Measurements from ENCODE around the gene TFAP2A.

The TFAP2A gene

DNA sequence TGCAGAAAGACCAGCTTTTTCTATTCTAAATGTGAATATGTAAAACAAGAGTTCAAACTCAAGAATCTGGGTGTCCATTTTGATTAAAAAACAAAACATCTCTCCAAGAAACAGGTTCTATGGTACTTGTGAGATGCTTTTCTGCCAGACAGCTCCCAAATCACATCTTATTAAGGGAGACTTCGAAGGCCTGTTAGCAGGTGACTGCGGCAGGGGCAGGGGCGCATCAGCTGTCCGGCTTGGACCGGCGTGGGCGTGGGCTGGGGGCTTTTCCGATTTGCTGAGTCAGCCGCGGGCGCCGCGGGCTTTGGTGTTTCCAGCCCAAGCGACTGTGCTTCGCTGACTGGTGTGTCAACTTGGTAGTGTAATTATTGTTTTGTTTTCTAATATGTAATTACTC lies 32.6 kb downstream of the TFAP2A start:
- no peak for DNase-seq

DNA sequence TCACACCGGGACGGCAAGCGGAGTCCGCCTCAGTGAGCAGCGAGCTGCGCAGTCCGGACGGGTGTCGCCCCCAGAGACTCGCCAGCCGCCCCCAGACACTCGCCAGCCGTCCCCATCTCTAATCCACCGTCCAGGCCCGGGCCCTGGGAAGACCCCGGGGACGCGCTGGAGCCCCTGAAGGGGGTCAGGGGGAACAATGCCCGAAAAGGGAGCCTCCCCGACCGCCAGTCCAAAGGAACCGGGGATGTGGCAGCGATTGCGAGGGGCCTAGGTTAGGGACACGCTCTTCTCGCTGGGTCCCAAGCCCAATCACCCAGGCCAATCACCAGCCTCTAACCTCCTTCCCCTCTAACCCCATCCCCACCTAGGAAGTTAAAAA lies 33.1 kb downstream of the TFAP2A start:
- DNase-seq = no peak

DNA sequence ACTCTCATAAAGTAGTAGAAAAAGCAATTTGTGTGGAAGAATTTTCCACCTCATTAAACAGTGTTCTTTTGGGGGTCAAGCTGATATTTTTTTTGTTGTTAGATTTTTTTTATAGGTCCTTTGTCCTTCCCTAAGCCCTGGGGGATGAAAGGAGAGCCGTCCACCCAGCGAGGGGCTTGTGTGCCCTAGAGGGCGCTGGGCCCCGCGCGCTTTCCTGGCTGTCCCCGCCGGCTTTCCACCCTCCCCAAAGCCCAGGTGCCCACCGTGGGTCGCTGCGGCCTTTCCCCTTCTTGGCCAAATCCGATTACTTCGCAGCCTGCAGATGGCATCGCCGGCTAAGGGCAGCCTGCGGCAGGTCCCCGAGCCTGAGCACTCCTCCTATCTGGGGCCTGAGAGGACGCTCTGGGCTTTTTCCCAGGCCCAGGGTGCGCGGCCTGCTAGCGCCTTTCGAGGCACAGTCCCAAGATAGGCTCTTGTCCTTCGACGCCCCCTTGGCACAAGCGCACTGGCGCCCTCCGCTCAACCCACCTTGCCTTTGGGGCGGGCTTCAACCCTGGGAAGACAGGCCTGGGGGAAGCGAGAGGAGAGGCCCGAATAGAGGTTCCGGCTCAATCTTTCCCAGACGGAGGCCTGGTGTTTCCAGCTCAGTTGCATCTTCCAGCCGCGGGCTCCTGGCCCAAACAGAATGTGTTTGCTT lies 33.6 kb downstream of the TFAP2A start:
- DNase-seq = no peak

DNA sequence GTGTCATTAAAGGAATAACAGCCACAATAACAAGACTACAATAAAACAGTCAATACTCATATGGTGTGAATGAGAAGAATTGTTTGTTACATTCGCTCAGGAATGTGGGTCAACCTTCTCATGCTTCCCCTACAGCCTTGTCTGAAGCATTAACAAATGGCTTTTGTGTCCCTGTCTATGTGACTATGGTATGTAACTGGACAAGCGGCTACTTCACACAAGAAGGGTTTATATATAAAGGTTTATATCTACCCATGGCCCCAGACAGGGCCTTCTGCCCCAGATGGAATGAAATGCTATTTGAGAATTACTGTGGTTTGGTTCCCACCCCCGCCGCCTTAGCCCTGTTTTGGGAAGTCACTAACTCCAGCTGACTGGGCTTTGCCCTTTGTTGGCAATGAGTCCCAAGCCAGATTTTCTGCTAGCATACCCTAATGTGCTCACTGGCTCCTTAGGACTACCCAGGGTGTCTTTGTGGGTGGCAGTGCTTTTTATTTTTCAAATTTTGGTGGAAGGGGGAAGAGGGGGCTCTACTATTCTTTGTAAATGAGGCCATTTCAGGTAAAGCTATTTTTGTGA lies 39.4 kb downstream of the TFAP2A start:
- no peak for DNase-seq

DNA sequence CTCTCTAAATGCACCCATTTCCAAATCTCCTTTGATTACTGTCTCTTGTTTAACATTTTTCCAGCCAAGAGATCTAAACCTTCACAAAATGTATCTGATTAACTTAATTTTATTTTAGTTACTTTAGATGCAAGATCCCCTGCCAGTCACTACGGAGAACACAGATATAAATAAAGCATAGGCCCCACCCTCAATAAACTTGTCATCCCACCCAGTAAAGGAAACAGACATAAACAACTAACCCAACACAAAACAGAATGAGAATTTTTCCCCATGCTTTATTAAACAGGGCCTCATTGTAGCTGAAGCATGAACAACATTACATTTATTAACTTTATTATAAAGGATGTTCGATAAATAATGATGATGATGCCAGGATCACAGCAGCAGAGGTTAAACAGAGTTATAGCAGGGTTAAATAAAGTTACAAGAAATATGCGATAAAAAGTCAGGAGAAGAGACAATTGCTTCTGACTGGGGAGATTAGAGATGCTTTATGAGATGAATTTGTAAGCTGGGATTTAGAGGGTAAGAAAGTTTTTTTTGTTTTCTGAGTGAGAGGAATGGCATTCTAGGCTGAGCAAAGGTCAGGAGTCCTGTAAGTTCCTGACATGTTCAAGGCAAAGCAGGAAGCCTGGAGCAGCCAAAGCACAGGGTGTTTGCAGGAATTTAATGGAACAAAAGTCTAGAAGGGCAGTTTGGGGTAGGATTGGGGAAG lies 41.1 kb downstream of the TFAP2A start:
- DNase-seq = no peak

DNA sequence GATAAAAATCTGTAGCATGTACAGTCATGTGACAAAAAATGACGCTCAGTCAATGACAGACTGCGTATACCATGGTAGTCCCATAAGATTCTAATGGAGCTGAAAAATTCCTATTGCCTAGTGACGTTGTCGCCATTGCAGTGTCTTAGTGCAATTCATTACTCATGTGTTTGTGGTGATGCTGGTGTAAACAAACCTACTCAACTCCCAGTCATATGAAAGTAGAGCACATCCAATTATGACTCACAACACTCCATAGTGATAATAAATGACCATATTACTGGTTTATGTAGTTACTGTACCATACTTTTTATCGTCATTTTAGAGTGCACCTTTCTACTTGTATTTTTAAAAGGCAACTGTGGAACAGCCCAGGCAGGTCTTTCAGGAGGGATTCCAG lies 45.0 kb downstream of the TFAP2A start:
- DNase-seq = no peak

DNA sequence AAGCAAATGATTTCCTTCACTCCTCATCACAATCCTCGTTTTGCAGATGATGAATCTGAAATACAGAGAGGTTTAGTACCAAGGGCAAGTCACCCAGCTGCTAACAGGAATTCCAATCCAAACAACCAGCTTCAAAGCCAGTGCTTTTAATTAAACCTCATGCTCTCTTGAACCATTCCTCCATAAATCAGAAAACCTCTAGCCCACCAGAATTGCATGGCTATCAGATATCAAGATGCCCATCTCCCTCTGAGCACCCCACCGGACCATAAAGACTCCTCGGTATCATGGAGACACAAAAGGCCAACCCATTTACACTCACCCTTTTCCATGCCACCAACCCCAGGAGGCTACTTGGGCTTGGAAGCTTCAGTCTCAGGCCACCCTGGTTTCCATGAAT lies 46.0 kb downstream of the TFAP2A start:
- DNase-seq = no peak

DNA sequence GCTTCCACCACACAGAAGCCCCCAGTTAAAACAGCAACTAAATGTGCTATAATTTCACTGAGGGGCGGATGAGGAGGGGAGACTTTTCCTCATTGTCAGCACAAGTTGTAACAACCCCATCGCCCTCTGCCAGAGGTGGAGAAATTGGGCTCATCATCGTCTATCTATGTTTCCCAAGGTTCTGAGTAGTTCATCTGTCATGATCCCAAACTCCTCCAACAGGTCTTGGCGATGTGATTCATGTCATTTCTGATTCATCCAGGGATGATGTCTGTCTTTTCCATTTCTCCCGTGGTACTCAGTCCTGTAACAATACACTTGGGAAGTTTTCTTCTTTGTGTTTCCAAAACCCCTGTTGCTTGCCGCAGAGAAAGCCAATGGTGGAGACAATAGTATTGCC lies 51.0 kb downstream of the TFAP2A start:
- DNase-seq = no peak

DNA sequence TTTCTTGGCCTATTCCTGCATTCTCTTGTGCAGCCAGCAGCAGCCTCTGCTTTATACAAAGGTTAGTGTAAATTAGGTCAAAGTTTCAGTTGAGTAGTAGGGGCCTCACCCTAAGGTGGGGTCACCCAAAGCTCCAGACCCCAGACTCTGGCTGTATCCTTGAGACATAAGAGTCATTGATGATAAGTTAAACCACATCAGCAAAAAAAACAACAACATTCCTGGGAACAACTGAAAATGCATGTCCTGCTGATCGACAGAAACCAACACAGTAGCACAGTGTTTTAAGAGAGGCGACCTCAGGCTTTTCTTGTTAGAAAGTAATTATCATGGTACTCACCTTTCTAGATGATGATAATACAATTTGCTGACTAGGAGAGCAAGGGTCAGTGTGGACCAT lies 52.6 kb downstream of the TFAP2A start:
- no peak for DNase-seq

DNA sequence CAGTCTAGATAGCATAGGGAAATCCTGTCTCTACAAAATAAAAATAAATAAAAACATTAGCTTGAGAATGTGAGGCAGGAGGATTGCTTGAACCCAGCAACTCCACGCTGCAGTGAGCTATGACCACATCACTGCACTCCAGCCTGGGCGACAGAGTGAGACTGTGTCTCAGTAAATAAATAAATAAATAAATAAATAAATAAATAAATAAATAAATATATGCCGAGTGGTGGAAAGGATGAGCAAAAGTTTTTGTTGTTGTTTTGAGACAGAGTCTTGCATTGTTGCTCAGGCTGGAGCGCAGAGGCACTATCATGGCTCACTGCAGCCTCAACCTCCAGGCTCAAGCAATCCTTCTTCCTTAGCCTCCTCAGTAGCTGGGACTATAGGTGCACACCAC lies 53.4 kb downstream of the TFAP2A start:
- no peak for DNase-seq

DNA sequence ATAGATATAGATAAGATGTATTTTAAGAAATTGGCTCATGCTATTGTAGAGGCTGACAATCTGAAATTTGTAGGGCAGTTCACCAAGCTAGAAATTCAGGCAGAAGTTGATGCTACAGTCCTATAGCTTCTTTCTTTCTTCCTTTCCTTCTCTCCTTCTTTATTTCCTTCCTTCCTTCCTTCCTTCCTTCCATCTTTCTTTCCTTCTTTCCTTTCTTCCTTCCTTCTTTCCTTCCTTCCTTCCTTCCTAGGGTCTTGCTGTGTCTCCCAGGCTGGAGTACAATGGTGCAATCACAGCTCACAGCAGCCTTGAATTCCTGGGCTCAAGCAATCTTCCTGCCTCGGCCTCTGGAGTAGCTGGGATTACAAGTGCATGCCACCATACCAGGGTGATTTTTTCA lies 55.3 kb downstream of the TFAP2A start:
- DNase-seq = no peak

DNA sequence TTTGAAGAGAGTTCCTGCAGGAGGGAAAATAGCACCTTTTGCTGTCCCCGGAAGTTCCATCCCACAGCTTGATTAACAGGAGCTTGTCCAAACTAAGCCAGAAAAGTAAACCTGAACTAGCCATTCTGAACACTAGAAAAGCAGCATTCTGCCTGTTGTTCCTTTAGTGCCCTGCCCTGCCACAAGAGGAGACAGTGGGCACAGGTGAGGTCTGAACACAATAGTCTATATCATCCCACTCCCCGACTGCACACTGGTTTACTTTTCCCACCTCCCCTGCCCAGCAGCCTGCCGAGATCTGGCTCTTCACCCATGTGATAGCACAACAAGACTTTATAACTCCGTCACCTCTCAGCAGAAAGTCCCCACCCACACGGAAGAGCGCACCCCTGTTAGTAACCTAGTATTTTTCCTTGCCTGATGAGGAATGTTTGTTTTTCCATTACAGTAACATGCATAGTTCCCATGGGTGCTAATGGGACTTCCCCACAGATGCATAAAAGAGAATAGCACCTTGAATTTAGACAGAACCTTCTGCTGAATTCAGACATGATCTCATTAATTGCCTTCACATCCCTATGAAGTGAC lies 59.7 kb downstream of the TFAP2A start:
- no peak for DNase-seq

DNA sequence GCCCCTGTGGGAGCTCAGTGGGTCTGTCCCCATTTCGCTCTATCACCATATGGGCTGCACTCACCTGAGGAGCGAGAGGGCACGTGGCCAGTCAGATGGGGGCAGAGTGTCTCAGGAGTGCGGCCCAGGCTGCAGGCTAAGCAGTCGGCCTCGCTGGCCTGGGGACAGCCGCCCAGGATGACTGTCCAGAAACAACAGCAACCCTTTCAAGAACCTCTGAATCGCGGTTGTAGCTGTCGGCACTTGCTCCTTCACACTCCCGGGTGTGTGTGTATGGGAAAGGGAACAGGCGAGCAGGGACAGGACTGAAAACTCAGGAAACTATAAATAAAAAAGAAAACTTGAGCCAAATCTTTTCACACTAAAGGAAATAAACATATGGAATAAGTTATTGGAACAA lies 63.1 kb downstream of the TFAP2A start:
- no peak for DNase-seq

DNA sequence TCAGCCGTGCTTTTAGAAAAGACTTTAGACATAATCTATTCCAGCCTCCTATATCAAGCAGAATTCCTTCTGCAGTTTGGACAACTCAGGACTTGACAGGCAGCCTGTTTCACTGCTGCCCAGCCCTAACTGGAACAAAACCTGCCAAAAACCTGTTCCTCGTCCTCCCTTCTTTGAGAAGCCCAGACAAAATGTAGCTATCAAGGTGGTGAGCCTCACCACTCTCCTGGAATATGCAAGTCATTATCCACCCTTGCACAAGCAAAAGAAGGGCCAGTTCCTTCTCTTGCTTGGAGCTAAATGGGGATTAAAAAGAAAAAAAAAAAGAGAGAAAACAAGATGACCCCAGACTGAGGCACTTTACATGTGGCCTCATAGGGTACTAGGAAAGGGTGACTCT lies 64.2 kb downstream of the TFAP2A start:
- no peak for DNase-seq

DNA sequence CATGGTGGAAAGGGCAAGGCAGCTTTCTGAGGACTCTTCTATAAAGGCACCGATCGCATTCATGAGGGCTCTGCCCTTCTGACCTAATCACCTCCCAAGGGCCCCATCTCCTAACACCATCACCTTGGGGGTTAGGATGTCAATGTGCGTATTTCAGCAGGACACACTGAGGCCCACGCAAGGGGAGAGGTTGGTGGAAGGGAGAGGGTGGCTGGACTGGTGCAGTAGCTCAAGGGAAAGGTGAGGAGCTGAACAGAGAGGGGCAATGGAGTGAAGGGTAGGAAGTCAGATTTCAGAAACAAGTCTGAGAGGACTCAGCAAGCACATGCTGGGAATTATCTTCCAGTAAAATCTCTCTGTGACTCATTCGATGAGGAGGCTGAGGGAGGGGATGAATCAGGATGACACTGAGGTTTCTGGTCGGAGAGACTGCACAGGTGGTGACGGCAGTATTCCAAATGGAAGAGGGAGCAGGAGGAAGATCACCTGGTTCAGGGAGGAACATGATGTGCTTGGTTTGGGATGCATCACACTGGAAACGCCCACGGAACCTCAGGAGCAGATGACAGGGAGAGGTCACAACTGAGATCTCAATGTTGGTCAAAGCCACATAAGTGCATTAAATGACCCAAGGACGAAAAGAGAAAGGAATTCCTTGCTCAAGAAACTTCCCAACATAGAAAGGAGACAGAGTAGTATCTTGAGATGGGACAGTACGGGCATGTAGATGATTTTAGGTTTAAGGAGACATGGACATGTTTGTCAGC lies 67.1 kb downstream of the TFAP2A start:
- no peak for DNase-seq
